ENCODE data around the gene DCX.
A peak's percentile ranks its signal among the peaks of the same experiment; 100 is the strongest.
"Not testable (repeated sequence)": the region's sequence is repeated elsewhere in the genome, so short reads cannot be mapped to it uniquely, and the experiment has no call there.

Gene DCX

DNA sequence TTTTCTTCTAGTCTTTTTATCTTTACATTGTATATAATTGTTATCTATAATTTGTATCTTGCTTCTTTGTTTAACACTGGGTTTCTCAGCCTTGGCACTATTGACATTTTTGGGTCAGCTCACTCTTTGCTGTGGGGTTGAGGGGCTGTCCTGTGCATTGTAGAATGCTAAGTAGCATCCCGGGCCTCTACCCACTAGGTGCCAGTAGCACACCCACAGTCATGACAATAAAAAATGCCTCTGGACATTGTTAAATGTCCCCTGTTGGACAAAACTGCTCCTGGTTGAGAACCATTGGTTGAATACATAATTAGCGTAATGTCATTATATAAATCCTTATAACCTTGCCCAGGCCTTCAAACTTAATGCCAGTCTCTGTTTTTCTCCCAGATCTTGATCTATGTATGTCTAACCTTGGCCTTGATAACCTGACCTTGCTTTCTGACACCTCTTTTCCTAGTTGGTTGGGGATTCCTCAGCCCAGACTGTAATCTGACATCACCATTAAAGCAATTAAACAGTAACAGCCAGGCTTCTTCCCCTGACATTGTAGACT lies 46.1 kb downstream of the DCX start:
- no peak for DNase-seq

DNA sequence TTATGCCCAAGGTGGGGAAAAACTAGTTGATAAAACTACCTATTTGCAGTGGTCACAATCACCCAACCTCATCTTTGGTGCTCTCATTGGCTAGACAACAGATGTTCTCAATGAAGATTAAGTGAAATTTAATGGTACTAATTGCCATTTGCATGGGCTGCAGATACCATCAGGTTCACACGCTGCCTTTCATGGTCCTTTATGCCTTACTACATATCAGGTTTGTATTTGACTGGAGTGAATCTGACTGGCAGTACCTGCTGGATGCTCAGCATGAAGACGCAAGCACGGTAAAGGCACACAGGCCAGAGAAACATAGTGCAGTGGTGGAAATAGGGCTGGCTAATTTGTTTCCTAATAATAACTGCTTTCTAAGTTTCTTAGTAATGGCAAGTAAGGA lies 48.3 kb downstream of the DCX start:
- DNase-seq, result no peak

DNA sequence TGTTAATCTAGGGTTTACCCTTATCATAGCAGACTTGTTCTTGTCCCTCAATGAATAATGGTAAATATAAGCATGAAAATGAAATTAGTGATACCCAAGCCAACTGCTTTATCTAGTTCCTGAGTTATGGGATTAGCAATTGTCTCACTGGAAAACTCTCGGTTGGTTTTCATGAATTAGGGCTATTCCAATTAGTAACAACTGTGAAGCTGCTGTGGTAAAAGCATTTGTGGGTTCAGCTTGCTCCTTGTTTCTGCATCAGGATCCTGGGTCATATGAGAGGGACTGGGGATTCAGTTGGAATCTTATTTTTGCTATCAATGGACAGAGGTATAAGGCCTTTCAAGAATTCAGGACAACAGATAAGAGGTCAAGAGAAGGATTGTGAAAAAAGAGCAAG lies 50.2 kb downstream of the DCX start:
- DNase-seq, result no peak

DNA sequence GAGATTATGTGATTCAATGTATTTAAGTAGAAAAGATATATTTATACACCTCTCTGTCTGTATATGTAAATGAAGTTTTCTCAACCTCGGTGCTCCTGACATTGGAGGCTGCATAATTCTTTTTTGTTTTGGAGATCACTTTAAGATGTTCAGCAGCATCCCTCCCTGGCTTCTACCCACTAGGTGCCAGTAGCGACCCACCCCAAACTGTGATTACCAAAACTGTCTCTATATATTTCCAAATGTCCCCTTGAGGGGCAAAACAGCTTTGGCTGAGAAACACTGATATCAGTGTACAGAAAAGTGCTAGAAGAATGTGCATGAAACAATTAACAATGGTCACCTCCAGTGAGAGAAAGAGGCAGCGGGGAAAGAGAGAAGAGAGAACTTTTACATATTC lies 51.2 kb downstream of the DCX start:
- DNase-seq, result no peak

DNA sequence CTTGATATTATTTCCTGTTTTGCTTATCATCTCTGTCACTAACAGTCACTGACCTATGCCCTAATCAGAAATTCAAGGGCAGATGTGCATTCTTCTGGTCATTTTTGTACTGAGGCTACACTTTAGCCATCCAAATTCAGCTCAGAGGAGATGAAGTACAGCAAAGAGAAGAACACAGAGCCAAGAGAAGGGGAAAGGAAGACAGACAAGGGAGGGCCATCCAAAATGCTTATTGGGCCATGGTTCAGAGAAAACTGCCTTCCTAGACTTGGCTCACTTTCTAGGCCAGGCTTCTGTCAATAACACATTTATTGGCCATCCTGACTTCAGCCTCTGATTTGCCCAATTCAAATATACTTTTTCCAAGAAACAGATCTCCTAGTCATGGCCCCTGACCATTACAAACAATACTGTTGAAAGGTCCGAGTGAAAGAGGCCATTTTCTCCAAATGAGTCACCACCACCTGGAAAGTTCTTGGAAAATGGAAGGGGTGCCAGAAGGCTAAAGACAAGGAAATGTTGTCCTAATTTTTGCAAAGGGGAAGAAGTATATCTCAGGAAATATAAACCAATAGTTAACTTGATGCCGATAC lies 56.4 kb downstream of the DCX start:
- no peak for DNase-seq

DNA sequence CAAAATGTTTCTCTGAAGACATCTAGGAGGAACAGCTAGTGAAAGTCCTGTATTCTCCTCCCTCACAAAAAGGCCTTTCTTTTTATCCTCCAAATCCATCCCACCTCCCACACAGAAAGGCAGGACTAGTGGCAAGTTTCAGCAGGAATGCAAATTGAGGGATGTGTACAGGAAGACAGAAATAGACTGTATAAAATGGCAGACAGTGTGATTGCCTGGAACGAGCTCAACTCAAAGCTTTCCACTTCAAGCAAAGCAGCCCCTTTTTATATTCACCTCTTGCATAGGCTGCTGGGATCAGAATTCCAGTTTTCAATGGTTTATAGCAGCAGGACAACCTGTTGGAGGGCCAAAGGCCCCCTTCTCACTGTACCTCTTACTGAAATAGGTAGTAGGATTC lies 57.5 kb downstream of the DCX start:
- DNase-seq, result no peak

DNA sequence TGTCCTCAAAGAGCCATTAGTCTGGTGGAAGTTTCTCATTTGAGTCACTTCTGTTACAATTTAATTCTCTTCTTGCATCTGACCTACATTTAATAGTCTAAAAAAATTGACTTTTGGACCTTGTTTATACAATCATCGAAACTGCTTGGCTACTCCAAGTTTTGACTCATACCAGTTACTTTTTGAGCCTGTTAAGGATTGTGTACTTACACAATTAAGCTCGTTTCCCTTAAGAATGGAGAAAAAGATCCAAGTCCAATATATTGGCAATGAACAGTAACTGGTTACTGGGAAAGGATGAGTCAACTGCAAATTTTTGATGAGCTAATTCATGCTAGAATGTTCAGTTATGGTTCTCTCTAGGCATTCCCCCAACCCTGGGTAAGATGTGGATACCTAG lies 58.2 kb downstream of the DCX start:
- no peak for DNase-seq

DNA sequence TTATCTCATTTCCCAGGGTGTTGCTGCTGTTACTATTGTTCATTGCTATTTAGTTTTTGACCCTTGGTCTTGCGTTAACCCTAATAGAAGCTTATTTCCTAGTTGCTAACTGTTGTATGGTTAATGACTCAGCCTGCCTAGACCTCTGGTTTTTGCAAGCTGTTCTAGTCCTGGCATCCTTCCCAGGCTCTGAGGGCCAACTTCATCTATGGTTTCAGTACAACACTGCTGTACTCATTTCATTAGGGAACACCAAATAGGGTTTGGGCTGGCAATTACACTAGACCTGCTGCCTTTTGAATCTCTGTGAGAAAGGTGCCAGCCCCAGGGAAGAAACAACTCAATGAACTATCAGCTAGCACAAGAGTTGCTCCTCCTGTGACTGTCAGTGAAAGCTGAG lies 59.6 kb downstream of the DCX start:
- peak; percentile 7 for DNase-seq

DNA sequence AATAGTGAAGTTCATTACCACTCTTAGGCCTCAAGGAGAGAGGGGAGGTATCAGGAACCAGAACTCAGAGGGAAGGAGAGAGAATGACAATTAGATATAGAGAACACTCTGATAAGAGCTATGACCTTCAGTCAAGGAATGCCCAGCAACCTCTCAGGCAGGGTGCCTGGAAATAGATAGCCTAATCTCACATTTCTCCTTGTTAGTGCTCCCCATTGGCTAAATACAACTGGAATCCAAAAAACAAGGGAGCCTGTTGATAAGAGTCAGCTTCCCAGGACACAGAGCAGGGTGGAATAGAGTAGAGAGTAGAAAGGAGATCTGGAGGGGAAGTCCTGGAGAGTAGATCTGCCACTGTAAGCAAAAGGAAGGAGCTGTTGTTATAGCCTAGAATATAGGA lies 62.1 kb downstream of the DCX start:
- DNase-seq, result no peak

DNA sequence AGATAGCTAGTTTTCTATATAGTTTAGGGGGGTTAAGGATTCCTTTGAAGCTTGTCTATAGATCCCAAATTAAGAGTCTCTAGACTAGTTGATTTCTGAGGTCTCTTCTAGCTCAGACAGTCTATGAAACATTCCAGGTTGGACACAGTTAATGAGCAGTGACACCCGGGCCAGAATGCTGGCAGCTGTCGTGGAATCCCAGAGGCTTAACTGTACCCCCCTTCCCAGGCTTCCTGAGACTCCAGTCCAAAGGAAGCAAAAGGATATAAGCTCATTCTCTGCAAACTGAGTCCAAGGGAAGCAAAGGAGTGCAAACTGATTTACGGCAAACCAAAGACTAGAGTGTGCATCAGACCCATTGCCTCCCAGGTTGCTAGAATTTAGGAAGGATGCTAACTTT lies 62.9 kb downstream of the DCX start:
- DNase-seq, result no peak

DNA sequence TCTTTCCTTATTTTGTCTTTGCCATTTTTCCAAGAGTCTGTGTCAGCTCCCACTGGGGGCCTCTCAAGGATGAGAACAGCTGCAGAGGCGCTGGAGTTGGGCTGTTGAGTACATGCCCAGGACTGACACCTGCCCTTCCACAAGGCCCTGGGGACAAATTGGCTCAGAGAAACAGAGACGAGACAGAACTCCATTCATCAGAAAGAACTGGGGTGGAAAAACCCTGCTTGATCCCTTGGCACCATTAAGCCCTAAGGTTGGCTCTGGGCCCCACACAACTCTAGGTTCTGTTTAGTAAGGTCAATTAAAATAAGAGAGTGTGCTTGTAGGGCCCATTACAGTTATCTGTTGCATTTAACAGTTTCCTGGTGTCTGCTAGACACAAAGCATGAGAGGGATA lies 63.6 kb downstream of the DCX start:
- DNase-seq, result peak; percentile 51

DNA sequence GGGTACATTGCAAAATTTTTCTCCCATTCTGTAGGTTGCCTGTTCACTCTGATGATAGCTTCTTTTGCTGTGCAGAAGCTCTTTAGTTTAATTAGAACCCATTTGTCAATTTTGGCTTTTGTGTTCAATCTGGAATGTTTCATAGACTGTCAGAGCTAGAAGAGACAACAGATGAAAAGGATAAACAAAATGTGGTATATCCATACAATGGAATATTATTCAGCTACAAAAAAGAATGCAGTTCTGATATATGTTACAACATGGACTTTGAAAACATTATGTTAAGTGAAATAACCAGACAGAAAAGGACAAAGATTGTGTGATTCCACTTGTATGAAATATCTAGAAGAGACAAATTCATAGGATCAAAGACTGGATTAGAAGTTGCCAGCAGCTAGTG lies 65.8 kb downstream of the DCX start:
- DNase-seq, result not testable (repeated sequence)

DNA sequence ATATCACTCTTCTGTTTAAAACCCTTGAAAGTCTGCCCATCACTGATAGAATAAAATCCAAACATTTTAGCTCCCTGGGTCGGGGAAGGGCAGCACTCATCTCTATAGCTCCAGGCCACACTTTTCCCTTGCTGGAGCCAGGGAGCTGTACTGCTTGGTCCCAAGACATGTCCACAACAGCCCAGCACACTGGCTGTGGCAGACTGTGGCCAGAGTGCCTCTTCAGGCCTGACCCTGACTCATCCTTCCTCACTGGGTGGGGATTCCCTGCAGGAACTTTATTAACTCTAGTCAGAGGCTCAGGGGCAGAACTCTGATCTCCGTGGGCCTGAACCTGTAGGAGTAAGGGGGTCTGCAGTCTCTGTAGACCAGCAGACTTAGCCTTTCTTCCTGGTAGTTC lies 71.9 kb downstream of the DCX start:
- no peak for DNase-seq

DNA sequence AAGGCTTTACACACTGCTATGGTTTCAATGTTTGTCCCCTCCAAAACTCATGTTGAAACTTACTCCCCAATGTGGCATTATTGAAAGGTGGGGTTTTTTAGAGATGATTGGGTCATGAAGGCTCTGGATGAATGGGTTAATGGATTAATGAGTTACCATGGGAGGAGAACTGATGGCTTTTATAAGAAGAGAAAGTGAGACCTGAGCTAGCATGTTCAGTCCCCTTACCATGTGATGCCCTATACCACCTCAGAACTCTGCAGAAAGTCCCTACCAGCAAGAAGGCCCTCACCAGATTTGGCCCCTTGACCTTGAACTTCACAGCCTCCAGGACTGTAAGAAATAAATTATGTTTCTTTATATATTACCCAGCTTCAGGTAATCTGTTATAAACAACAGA lies 72.8 kb downstream of the DCX start:
- DNase-seq, result no peak

DNA sequence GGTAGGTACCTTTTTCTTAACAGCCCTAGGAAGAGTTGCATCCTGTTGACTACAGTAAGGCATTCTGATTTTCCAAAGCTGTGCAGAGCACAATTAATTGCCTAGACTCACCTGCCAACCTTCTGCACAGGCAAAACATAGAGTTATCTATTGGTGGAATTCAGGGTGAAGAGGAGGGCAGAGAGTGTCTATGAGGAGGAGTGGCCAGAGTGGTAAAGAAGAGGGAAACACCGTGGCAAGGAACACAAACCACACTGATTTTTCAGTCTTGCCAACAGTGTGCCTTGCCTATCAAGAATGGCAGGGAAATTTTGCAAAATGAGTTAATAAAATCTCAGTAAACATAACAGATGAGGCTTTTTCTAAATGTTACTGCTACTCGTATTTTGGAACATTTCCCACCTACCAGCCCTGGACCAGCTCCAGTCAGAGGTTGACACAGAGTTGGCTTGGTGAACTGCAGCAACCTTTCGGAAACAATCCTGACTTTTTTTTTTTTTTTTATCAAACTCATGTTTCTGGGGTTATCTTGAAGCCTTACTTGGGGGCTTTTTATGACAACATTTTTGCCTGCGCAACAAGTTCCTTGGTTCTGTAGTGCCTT lies 73.8 kb downstream of the DCX start:
- DNase-seq, result no peak

DNA sequence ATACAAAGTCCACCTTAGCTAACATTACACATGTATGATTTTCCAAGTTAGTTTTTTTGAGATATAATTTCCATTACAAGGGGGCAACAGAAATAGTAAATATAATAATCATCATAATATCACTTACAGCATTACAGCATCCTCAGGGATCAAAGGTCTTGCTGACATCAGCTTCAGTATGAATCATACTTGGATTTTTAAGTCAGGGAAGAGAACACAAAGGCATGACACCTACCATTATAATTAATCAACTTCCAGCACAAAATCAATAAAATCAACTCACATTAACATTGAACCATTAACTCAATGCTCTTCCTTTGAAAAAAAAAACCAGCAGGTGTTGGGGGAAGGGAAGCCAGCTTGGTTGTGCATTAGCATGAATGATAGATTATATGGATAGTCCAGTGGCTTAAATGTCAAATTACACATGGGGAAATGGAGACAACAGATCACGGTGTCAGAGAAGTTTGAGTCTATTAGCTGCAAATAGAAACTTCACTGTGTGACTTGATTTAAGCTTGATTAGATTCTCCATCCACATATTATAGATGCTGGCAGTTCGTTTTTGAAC lies 74.8 kb downstream of the DCX start:
- no peak for DNase-seq

DNA sequence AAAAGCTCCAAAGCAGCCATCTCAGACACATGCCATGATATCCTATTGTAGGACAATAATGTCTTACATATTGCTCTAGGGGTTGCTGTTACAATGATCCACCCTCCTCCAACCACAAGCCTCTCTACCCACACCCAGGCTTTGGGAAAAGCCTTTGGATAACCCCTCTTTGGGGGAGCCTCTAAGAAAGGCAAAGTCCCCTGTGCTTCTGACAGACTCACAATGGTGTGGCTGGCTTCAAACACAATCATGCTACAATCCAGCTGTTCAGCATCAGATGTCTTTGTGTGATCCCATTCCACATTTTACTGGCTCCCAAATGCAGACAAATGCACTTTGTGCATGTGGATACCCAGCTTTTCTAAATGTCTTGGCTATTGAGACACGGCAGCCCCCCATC lies 75.9 kb downstream of the DCX start:
- no peak for DNase-seq

DNA sequence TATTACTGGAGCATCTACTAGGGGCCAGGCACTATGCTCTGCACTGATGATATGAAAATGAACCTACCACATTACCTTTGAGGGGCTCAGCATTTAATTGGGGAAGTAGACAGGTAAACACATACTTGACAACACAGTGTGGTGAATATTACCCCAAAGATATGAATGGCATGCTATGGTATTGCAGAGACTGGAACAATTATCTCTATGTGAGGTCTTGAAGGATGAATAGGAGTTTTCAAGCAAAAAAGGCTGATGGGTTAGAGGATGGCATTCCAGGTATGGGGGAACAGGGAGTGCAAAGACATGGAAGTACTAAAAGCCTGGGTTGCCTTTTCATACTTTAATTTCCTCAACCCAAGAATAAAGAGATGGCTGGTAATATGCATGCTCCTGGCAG lies 82.6 kb downstream of the DCX start:
- no peak for DNase-seq

DNA sequence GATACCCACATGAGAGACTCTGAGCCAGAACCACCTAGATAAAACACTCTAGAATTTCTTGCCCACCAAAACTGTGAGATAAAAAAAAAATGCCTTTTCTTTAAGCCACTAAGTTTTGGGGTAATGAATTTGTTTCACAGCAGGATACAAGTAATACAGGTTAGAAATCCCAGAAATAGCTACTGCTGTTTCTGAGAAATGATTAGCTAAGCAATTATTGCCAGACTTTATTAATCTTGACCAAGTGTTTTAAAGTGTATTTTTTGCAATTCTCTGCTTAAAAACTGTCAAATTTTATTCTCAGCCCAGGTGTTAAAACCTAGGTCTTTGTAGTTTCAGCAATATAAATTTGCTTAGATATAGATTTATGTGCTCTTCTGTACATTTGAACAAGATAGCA lies 83.1 kb downstream of the DCX start:
- no peak for DNase-seq

DNA sequence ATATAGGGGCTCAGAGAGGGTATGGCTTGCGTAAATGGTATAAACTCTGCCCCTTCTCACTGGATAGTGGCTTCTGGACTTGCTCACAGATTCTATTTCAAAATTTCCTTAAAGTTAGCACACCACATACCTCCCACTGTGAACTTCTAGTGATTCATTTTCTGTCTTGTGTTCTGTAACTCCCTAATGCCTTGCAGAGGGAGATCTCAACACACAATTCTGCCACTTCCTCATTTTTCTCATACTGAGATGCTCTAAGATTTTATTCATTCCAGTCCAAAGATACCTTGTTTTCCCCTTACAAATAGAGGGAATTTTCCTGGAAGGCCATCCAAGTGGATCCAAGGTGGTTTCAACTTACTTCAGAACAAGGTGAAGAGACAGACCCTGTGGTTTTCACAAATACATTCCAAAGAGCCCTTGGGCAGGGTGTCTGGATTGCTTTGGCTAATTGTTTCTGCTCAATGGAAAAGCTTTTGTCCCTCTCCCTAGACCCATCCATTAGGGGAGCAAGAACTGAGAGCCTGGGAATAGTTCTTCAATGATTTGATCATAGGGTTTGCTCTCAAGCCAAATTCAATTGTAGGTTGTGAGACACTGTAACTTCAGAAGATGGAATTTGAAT lies 89.6 kb downstream of the DCX start:
- no peak for DNase-seq

DNA sequence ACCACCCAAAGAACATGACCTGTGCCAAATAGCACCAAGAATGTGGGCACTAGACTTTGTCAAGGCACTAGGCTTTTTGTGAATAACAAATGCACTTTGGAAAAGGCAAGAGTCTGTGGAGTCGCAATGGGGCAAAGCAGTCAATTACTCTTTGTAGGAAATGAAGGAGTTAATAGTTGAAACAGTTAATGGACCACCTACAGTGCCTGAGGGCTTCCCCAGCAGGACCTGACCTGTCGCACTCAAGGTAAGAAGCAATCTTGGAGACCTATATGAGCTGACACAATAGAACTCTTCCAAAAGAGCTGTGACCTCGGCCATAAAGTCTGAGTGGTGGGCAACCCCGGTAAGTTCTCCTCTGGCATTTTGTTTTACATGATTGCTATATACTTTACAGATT lies 92.5 kb downstream of the DCX start:
- no peak for DNase-seq

DNA sequence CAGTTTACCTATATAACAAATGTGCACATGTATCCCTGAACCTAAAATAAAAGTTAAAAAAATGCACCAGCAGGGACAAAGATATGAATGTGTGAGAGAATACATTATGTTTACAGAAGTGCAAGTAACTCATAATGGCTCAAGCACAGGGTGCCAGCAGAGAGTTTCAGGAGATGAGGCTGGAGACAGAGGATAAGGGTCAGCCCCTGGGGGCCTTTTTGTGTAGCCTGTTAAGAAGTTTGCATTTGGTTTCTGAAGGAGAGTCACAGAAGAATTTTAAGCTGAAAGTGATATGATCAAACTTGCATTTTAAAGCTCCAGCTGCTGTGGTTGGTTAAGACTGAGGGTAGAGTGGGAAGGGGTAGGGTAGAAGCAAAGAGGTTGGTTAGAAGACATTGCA lies 93.1 kb downstream of the DCX start:
- no peak for DNase-seq

DNA sequence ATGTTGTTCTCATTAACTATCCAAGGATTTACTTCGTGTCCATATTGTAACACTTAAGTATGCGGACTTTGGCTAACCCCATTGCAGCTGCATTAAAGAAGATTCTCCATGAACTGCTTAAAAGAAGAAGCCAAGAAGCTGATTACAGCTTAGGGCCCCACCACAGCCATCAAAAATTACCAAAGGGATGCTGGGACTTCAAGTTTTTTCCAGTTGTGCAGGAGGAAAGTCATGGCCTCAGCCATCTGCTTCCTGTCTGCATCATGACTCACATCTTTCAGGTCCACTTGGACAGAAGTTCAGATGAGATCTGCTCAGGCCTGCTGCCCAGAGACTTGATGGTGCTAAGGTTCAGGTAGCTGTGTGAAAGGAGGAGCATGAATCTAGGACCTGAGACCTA lies 102.9 kb downstream of the DCX start:
- no peak for DNase-seq

DNA sequence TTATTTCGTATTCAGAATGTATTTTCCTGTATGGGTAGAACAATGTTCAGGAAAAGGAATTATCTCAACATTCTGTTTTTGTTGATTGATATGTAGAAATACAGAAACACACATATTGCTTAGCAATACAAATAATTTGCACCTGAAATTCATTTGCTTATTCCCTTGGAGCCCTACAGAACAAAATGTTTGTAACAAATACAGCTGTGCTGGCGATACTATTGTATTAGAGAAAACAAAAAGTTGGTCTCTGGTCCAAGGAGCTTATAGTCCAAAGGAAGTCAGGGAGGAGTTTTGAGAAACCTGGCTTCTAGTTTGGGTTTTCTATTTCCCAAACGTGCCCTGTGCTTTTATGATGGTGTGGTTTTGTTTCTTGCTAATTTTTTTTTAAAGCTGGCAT lies 104.0 kb downstream of the DCX start:
- no peak for DNase-seq

Data from NCI-H2171 (cell line).